H9 (cell line): ENCODE data around the gene SMIM1. TPM values are rescaled to one million over a fixed set of nuclear protein-coding genes. Genes with fewer than 3 reads are reported as not detected.

Experiments used
- DNase-seq: peaks from one replicate; pipeline ENCODE4 v3.0.0-alpha.2; 2017
- H2AFZ ChIP-seq: one replicate; pipeline ENCODE4 v1.6.1; 2013; ENCODE audit warnings: mild to moderate bottlenecking, low read length, control low read depth, moderate library complexity
- H2AK5ac ChIP-seq: 2 replicates; pipeline ENCODE4 v1.6.1; 2013; ENCODE audit warnings: low read length, control low read depth, mixed read lengths; ENCODE audit not compliant: insufficient read length
- H2BK120ac ChIP-seq: one replicate; pipeline ENCODE4 v1.6.1; 2013; ENCODE audit warnings: low read depth, mild to moderate bottlenecking, low read length, control low read depth, inconsistent platforms; ENCODE audit not compliant: poor library complexity, severe bottlenecking
- H2BK12ac ChIP-seq: 2 replicates; pipeline ENCODE4 v1.6.1; 2013; ENCODE audit warnings: low read length, control low read depth, mixed read lengths, low read depth; ENCODE audit not compliant: insufficient read length
- H2BK15ac ChIP-seq: 2 replicates; pipeline ENCODE4 v1.6.1; 2013; ENCODE audit warnings: low read depth, low read length, control low read depth
- H2BK20ac ChIP-seq: one replicate; pipeline ENCODE4 v1.6.1; 2013; ENCODE audit warnings: low read depth, mild to moderate bottlenecking, low read length, control low read depth, inconsistent platforms; ENCODE audit not compliant: poor library complexity, severe bottlenecking
- H2BK5ac ChIP-seq: 2 replicates; pipeline ENCODE4 v1.6.1; 2013; ENCODE audit warnings: low read length, control low read depth, mixed read lengths; ENCODE audit not compliant: insufficient read length
- H3K14ac ChIP-seq: 2 replicates; pipeline ENCODE4 v1.6.1; 2013; ENCODE audit warnings: low read length, control low read depth; ENCODE audit not compliant: insufficient read depth
- H3K18ac ChIP-seq: 2 replicates; pipeline ENCODE4 v1.6.1; 2013; ENCODE audit warnings: low read depth, mild to moderate bottlenecking, mixed read lengths, low read length, control low read depth; ENCODE audit not compliant: insufficient read length
- H3K23ac ChIP-seq: 2 replicates; pipeline ENCODE4 v1.6.1; 2013; ENCODE audit warnings: low read length, control low read depth, mixed read lengths, low read depth; ENCODE audit not compliant: insufficient read length
- H3K23me2 ChIP-seq: 2 replicates; pipeline ENCODE4 v1.6.1; 2013; ENCODE audit warnings: low read depth, mild to moderate bottlenecking, mixed read lengths, low read length, control low read depth; ENCODE audit not compliant: insufficient read length, poor library complexity, severe bottlenecking
- H3K27ac ChIP-seq: 2 replicates; pipeline ENCODE4 v1.5.1; 2013; ENCODE audit warnings: low read length, control low read depth, mixed read lengths, low read depth; ENCODE audit not compliant: insufficient read length
- H3K27me3 ChIP-seq: 2 replicates; pipeline ENCODE4 v1.6.1; 2013; ENCODE audit warnings: low read length, control low read depth, inconsistent platforms; ENCODE audit not compliant: insufficient read depth
- H3K4ac ChIP-seq: 2 replicates; pipeline ENCODE4 v1.6.1; 2013; ENCODE audit warnings: low read depth, mild to moderate bottlenecking, control low read depth, inconsistent platforms, low read length, moderate library complexity
- H3K4me1 ChIP-seq: 2 replicates; pipeline ENCODE4 v1.6.1; 2013; ENCODE audit warnings: low read length, control low read depth, inconsistent platforms; ENCODE audit not compliant: insufficient read depth
- H3K4me2 ChIP-seq: 2 replicates; pipeline ENCODE4 v1.6.1; 2013; ENCODE audit warnings: low read length, control low read depth, mixed read lengths; ENCODE audit not compliant: insufficient read length, insufficient read depth
- H3K56ac ChIP-seq: 2 replicates; pipeline ENCODE4 v1.6.1; 2013; ENCODE audit warnings: low read depth, mild to moderate bottlenecking, mixed read lengths, low read length, control low read depth; ENCODE audit not compliant: insufficient read length
- H3K79me1 ChIP-seq: 2 replicates; pipeline ENCODE4 v1.6.1; 2013; ENCODE audit warnings: low read depth, mild to moderate bottlenecking, moderate library complexity, low read length, control low read depth, inconsistent platforms; ENCODE audit not compliant: insufficient read depth, poor library complexity, severe bottlenecking
- H3K79me2 ChIP-seq: 2 replicates; pipeline ENCODE4 v1.6.1; 2013; ENCODE audit warnings: low read length, control low read depth, inconsistent platforms; ENCODE audit not compliant: insufficient read depth
- H3K9ac ChIP-seq: 2 replicates; pipeline ENCODE4 v1.6.1; 2013; ENCODE audit warnings: low read length, control low read depth, mixed read lengths; ENCODE audit not compliant: insufficient read length; ENCODE audit errors: extremely low read depth
- H3K9me3 ChIP-seq: one replicate; pipeline ENCODE4 v1.6.1; 2013; ENCODE audit warnings: low read depth, low read length, inconsistent platforms; ENCODE audit not compliant: control insufficient read depth
- H3T11ph ChIP-seq: one replicate; pipeline ENCODE4 v1.6.1; 2013; ENCODE audit warnings: mild to moderate bottlenecking, low read length, control low read depth, inconsistent platforms
- H4K20me1 ChIP-seq: one replicate; pipeline ENCODE4 v1.6.1; 2013; ENCODE audit not compliant: control insufficient read depth, insufficient read length, insufficient read depth
- H4K5ac ChIP-seq: 2 replicates; pipeline ENCODE4 v1.6.1; 2013; ENCODE audit warnings: low read depth, mild to moderate bottlenecking, mixed read lengths, low read length, control low read depth; ENCODE audit not compliant: insufficient read length
- H4K8ac ChIP-seq: replicated peaks from 2 replicates; pipeline ENCODE4 v1.6.1; 2013; ENCODE audit warnings: low read length, control low read depth, mixed read lengths, low read depth; ENCODE audit not compliant: insufficient read length
- H4K91ac ChIP-seq: 2 replicates; pipeline ENCODE4 v1.6.1; 2013; ENCODE audit warnings: low read depth, mild to moderate bottlenecking, moderate library complexity, mixed read lengths, low read length, control low read depth; ENCODE audit not compliant: insufficient read length
- H3K27ac Mint-ChIP-seq, 3 experiments: 2 replicates in 2 of 3; 3 replicates in 1 of 3; pipeline ENCODE4 v1.8.0; 2020 to 2021; ENCODE audit warnings: mixed read lengths in 3 of 3, mild to moderate bottlenecking in 1 of 3, moderate library complexity in 1 of 3
- H3K27me3 Mint-ChIP-seq: 2 replicates; pipeline ENCODE4 v1.8.0; 2021; ENCODE audit warnings: low read depth, mild to moderate bottlenecking, moderate library complexity, mixed read lengths
- H3K36me3 Mint-ChIP-seq, 3 experiments: 2 replicates in 2 of 3; 3 replicates in 1 of 3; pipeline ENCODE4 v1.8.0; 2020 to 2021; ENCODE audit warnings: low read depth in 3 of 3, mixed read lengths in 3 of 3; ENCODE audit not compliant: insufficient read depth in 1 of 3
- H3K4me1 Mint-ChIP-seq, 2 experiments: 2 replicates each; pipeline ENCODE4 v1.8.0; 2020; ENCODE audit warnings: mixed read lengths in 2 of 2
- H3K4me3 Mint-ChIP-seq, 2 experiments: 2 replicates in 1 of 2; 3 replicates in 1 of 2; pipeline ENCODE4 v1.8.0; 2020 to 2021; ENCODE audit warnings: mild to moderate bottlenecking in 2 of 2, mixed read lengths in 2 of 2, moderate library complexity in 1 of 2
- H3K9me3 Mint-ChIP-seq, 2 experiments: 2 replicates in 1 of 2; 3 replicates in 1 of 2; pipeline ENCODE4 v1.8.0; 2020; ENCODE audit warnings: mild to moderate bottlenecking in 2 of 2, mixed read lengths in 2 of 2, moderate library complexity in 1 of 2
- CTCF ChIP-seq: fragments of 200-600 bp; sonication (generic); conservative IDR thresholded peaks from 3 replicates; pipeline ENCODE4 v1.8.0; 2021; ENCODE audit warnings: antibody characterized with exemption, mild to moderate bottlenecking
- WGBS: extraction: QIAGEN DNeasy Blood & Tissue Kit; methylation state at CpG from one replicate; pipeline ENCODE4 v1.1.7; 2013; ENCODE audit warnings: missing lambda C conversion rate, low lambda C conversion rate, mixed read lengths; ENCODE audit not compliant: insufficient read length; ENCODE audit errors: extremely low coverage; 5-methylcytosine and 5-hydroxymethylcytosine counted together
- total RNA-seq: library from RNA; stranded (reverse); gene quantifications from 2 replicates; pipeline ENCODE4 v1.2.1, GENCODE V29; 2021

SMIM1 gene
- total RNA-seq, 1 experiment from 2014 or later: 5.3 TPM

- H3K27me3 ChIP-seq: no peaks in the 10 kb centered on the region
- no peak overlapping the region for H3K27ac Mint-ChIP-seq
- no peaks in the 10 kb centered on the region for H4K20me1 ChIP-seq
- no peak overlapping the region for H2AK5ac ChIP-seq
- H2BK20ac ChIP-seq: no peak overlapping the region
- H3K4me1 Mint-ChIP-seq: peaks cover 0 to 13% of the 10 kb centered on the region in 2 experiments; a peak in 2 of 4 replicates
- H4K91ac ChIP-seq: no peak overlapping the region
- no peak overlapping the region for H3K4ac ChIP-seq
- H3K36me3 Mint-ChIP-seq: peaks cover 6 to 18% (median 10%) of the 10 kb centered on the region in 3 experiments; a peak in 5 of 7 replicates
- no peak overlapping the region for H3K18ac ChIP-seq
- WGBS: no CpG with 5 or more reads among the region's 12 CpGs
- no peak overlapping the region for H4K5ac ChIP-seq
- H3K79me1 ChIP-seq: no peaks in the 10 kb centered on the region
- no peak overlapping the region for H2BK12ac ChIP-seq
- H2AFZ ChIP-seq: no peak overlapping the region
- H3K4me3 Mint-ChIP-seq: no peak overlapping the region
- no peaks in the 10 kb centered on the region for H3K4me1 ChIP-seq
- no peak overlapping the region for H3K23ac ChIP-seq
- no peaks in the 10 kb centered on the region for H3K9me3 Mint-ChIP-seq
- no peaks in the 10 kb centered on the region for H3K9me3 ChIP-seq
- no peak overlapping the region for H3K4me2 ChIP-seq
- no peaks in the 10 kb centered on the region for H3K79me2 ChIP-seq
- no peak overlapping the region for H3K14ac ChIP-seq
- H3K9ac ChIP-seq: no peak overlapping the region
- H2BK15ac ChIP-seq: no peak overlapping the region
- DNase-seq: no peak
- no peak overlapping the region for H2BK120ac ChIP-seq
- no peak overlapping the region for H3K27ac ChIP-seq
- no peak overlapping the region for H2BK5ac ChIP-seq
- H3K23me2 ChIP-seq: no peaks in the 10 kb centered on the region
- no peak overlapping the region for H4K8ac ChIP-seq
- no peak for TF ChIP-seq CTCF
- H3K27me3 Mint-ChIP-seq: no peaks in the 10 kb centered on the region
- H3K56ac ChIP-seq: no peak overlapping the region
- no peak overlapping the region for H3T11ph ChIP-seq
Observed at GRCh38 chr1:3735027-3735681, 37.4 kb upstream of the SMIM1 start.
